Measurements from ENCODE around the gene PRPF18. TPM values are rescaled to one million over a fixed set of nuclear protein-coding genes. Genes with fewer than 3 reads are reported as not detected.

The PRPF18 gene
- total and polyA plus RNA-seq, 2 experiments from 2014 or later: 19.3 to 24.7 TPM

DNA sequence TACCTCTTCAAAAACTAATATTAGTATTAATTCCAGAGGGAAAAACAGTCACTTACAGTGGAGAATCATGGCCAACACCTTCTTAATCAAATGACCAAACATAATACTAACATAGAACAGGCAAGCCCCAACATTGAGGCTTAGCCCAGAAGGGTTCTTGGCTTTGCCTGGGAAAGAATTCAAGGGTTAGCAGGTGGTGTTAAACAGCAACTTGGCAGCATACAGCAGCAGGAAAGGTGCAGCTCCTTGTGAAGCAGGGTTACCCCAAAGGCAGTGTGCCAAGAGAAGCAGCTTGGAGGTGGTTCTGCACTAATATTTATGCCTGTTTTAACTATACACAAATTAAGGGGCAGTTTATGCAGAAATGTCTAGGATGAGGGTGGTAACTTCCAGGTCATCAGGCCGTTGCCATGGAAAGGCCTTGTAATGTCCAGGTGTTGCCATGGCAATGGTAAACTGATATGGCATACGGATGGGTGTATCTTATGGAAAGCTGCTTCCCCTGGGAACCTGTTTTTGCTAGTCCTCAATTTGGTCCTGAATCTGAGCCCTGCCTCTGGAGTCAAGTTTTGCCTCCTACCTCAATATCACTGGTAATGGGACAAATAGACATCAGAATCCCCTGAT lies 30.8 kb upstream of the PRPF18 start:
- Histone ChIP-seq H3K9me3 (ENCODE audit: low read depth) (no peaks in the 10 kb centered on the region), H3K36me3 (replicated peaks; ENCODE audit: insufficient read depth, low read depth) (no peaks in the 10 kb centered on the region), H3K4me3 (no peak overlapping the region), H3K79me2 (no peaks in the 10 kb centered on the region), H4K20me1 (ENCODE audit: insufficient read depth, poor library complexity, severe bottlenecking) (no peaks in the 10 kb centered on the region), H3K27me3 (no peaks in the 10 kb centered on the region), H3K27ac (no peak overlapping the region), H3K4me2 (no peak overlapping the region), H2AFZ (no peak overlapping the region), H3K9me2 (replicated peaks; ENCODE audit: insufficient read depth) (no peaks in the 10 kb centered on the region), H3K4me1 (ENCODE audit: insufficient read depth) (no peaks in the 10 kb centered on the region)
- WGBS (ENCODE audit: low lambda C conversion rate, missing lambda C conversion rate): 69% methylated on average over 2 of the region's 2 CpGs
- TF ChIP-seq EZH2 (IDR thresholded peaks at IDR 0.05; ENCODE audit: borderline replicate concordance) (no peak), EZH2phosphoT487 (IDR thresholded peaks at IDR 0.05; ENCODE audit: low read depth, severe bottlenecking, unreplicated experiment) (no peak)
- TF ChIP-seq, protein P1, sequence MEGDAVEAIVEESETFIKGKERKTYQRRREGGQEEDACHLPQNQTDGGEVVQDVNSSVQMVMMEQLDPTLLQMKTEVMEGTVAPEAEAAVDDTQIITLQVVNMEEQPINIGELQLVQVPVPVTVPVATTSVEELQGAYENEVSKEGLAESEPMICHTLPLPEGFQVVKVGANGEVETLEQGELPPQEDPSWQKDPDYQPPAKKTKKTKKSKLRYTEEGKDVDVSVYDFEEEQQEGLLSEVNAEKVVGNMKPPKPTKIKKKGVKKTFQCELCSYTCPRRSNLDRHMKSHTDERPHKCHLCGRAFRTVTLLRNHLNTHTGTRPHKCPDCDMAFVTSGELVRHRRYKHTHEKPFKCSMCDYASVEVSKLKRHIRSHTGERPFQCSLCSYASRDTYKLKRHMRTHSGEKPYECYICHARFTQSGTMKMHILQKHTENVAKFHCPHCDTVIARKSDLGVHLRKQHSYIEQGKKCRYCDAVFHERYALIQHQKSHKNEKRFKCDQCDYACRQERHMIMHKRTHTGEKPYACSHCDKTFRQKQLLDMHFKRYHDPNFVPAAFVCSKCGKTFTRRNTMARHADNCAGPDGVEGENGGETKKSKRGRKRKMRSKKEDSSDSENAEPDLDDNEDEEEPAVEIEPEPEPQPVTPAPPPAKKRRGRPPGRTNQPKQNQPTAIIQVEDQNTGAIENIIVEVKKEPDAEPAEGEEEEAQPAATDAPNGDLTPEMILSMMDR (IDR thresholded peaks at IDR 0.05; ENCODE audit: poor library complexity): no peak
- no peak for DNase-seq (ENCODE audit: low spot score)

DNA sequence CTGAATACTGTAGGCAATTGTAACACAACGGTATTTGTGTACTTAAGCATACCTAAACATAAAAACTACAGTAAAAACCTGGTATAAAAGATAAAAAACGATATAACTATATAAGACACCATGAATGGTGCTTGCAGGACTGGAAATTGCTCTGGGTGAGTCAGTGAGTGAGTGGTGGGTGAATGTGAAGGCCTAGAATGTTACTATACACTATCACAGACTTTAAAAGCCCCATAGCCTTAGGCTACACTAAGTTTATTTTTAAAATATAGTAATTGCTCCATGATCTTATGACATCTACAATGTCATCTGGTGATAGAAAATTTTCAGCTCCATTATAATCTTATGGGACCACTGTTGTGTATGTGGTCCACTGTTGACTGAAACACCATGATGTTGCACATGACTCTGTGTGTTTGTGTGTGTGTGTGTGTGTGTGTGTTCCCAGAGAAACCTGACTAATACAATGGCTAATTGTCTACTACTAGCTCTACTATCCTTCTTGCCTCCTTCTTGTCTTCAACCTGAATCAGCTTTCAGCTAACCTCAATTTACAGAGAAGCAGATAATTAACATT lies 27.6 kb upstream of the PRPF18 start:
- no peak overlapping the region for H3K27ac ChIP-seq
- DNase-seq (ENCODE audit: low spot score): no peak
- H2AFZ ChIP-seq: no peak overlapping the region
- 69% methylated on average over 2 of the region's 2 CpGs for WGBS (ENCODE audit: low lambda C conversion rate, missing lambda C conversion rate)
- H4K20me1 ChIP-seq (ENCODE audit: insufficient read depth, poor library complexity, severe bottlenecking): no peaks in the 10 kb centered on the region
- no peaks in the 10 kb centered on the region for H3K27me3 ChIP-seq
- H3K9me3 ChIP-seq (ENCODE audit: low read depth): no peaks in the 10 kb centered on the region
- TF ChIP-seq EZH2 (IDR thresholded peaks at IDR 0.05; ENCODE audit: borderline replicate concordance): no peak
- TF ChIP-seq EZH2phosphoT487 (IDR thresholded peaks at IDR 0.05; ENCODE audit: low read depth, severe bottlenecking, unreplicated experiment): no peak
- TF ChIP-seq, protein P1 (IDR thresholded peaks at IDR 0.05; ENCODE audit: poor library complexity): no peak
- H3K9me2 ChIP-seq (replicated peaks; ENCODE audit: insufficient read depth): no peaks in the 10 kb centered on the region
- H3K4me1 ChIP-seq (ENCODE audit: insufficient read depth): no peaks in the 10 kb centered on the region
- H3K4me2 ChIP-seq: no peak overlapping the region
- H3K36me3 ChIP-seq (replicated peaks; ENCODE audit: insufficient read depth, low read depth): no peaks in the 10 kb centered on the region
- H3K4me3 ChIP-seq: no peak overlapping the region
- H3K79me2 ChIP-seq: no peaks in the 10 kb centered on the region

DNA sequence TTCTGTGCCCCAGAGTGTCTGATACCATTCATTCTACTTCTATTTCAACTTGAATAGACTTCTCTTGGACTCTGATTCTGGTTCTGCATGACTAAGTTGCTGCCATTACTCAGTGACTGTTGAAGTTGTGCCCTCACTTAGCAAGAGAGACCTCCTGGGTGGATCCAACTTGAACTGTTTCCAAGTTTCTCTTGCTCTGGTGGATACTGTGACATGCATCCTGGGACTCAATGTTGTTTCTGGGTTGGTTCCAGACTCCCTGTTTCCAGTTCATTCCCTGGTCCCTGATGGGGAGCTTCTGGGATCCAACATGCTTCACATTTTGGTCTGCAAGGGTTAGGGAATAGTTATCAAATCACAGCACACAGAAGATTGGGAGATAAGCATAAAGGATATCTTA lies 26.2 kb upstream of the PRPF18 start:
- Histone ChIP-seq H3K27me3 (no peaks in the 10 kb centered on the region), H3K4me1 (ENCODE audit: insufficient read depth) (no peaks in the 10 kb centered on the region), H3K27ac (no peak overlapping the region), H3K9me3 (ENCODE audit: low read depth) (no peaks in the 10 kb centered on the region), H3K79me2 (no peaks in the 10 kb centered on the region), H3K9me2 (replicated peaks; ENCODE audit: insufficient read depth) (no peaks in the 10 kb centered on the region), H2AFZ (no peak overlapping the region), H3K36me3 (replicated peaks; ENCODE audit: insufficient read depth, low read depth) (no peaks in the 10 kb centered on the region), H4K20me1 (ENCODE audit: insufficient read depth, poor library complexity, severe bottlenecking) (no peaks in the 10 kb centered on the region), H3K4me3 (no peak overlapping the region), H3K4me2 (no peak overlapping the region)
- TF ChIP-seq EZH2phosphoT487 (IDR thresholded peaks at IDR 0.05; ENCODE audit: low read depth, severe bottlenecking, unreplicated experiment) (no peak), EZH2 (IDR thresholded peaks at IDR 0.05; ENCODE audit: borderline replicate concordance) (no peak)
- TF ChIP-seq, protein P1 (IDR thresholded peaks at IDR 0.05; ENCODE audit: poor library complexity): no peak
- DNase-seq (ENCODE audit: low spot score): no peak

All from hepatocyte (in vitro differentiated cells).